Activated naive CD8-positive, alpha-beta T cell treated with anti-CD3 and anti-CD28 coated beads for 36 hours (primary cell): ENCODE data around the gene C19orf85. TPM values are rescaled to one million over a fixed set of nuclear protein-coding genes. Genes with fewer than 3 reads are reported as not detected.

ENCODE experiments used
- DNase-seq: peaks from one replicate; pipeline ENCODE4 v3.0.0; 2021
- H3K27ac Mint-ChIP-seq: one replicate; pipeline ENCODE4 v1.8.0; 2022; ENCODE audit warnings: mild to moderate bottlenecking, moderate library complexity, mixed read lengths
- H3K27me3 Mint-ChIP-seq: one replicate; pipeline ENCODE4 v1.8.0; 2022; ENCODE audit warnings: mild to moderate bottlenecking, mixed read lengths
- H3K36me3 Mint-ChIP-seq: one replicate; pipeline ENCODE4 v1.8.0; 2021; ENCODE audit warnings: mild to moderate bottlenecking, mixed read lengths
- H3K4me1 Mint-ChIP-seq: one replicate; pipeline ENCODE4 v1.8.0; 2021; ENCODE audit warnings: mixed read lengths
- H3K4me3 Mint-ChIP-seq: one replicate; pipeline ENCODE4 v1.8.0; 2022; ENCODE audit warnings: mild to moderate bottlenecking, moderate library complexity, mixed read lengths
- H3K9me3 Mint-ChIP-seq: one replicate; pipeline ENCODE4 v1.8.0; 2022; ENCODE audit warnings: mixed read lengths
- total RNA-seq, 2 experiments: library from RNA; stranded (reverse); gene quantifications; one replicate each; pipeline ENCODE4 v1.2.3, GENCODE V29; 2021

Gene C19orf85
- total RNA-seq, 2 experiments from 2014 or later, result not detected

GRCh38 chr19:55484593-55485438, 20.3 kb upstream of the C19orf85 start, which contains the start of gene NAT14:
NAT14 (plus strand) TSS chr19:55485188; CDS start chr19:55485709, 521 bp downstream.
- Mint-ChIP-seq H3K36me3 (no peaks in the 10 kb centered on the region), H3K27me3 (no peaks in the 10 kb centered on the region), H3K4me3 (peak within 1 kb of the TSS; percentile 84), H3K4me1 (peaks cover 21% of the 10 kb centered on the region), H3K27ac (peak within 1 kb of the TSS; percentile 82), H3K9me3 (no peaks in the 10 kb centered on the region)
- peak; percentile 80 for DNase-seq

GRCh38 chr19:55483706-55484592, 19.4 kb upstream of the C19orf85 start:
- H3K4me1 Mint-ChIP-seq, result peaks cover 27% of the 10 kb centered on the region
- H3K27me3 Mint-ChIP-seq, result no peaks in the 10 kb centered on the region
- H3K27ac Mint-ChIP-seq, result no peak overlapping the region
- peak overlapping the region; percentile 61 for H3K4me3 Mint-ChIP-seq
- H3K9me3 Mint-ChIP-seq, result no peaks in the 10 kb centered on the region
- no peaks in the 10 kb centered on the region for H3K36me3 Mint-ChIP-seq
- no peak for DNase-seq

GRCh38 chr19:55482967-55483705, 18.6 kb upstream of the C19orf85 start:
- Mint-ChIP-seq H3K4me1 (peaks cover 34% of the 10 kb centered on the region), H3K27me3 (no peaks in the 10 kb centered on the region), H3K36me3 (peaks cover 2% of the 10 kb centered on the region), H3K4me3 (no peak overlapping the region), H3K27ac (no peak overlapping the region), H3K9me3 (no peaks in the 10 kb centered on the region)
- DNase-seq, result no peak

- no peak for DNase-seq
- Mint-ChIP-seq H3K4me3 (no peak overlapping the region), H3K4me1 (peaks cover 35% of the 10 kb centered on the region)
These were observed 17.8 kb upstream of the C19orf85 start for GRCh38 chr19:55482156-55482961.

GRCh38 chr19:55481794-55482155, 17.2 kb upstream of the C19orf85 start:
- H3K36me3 Mint-ChIP-seq, result peaks cover 2% of the 10 kb centered on the region
- DNase-seq, result no peak
- no peaks in the 10 kb centered on the region for H3K9me3 Mint-ChIP-seq
- H3K27ac Mint-ChIP-seq, result no peak overlapping the region
- no peak overlapping the region for H3K4me3 Mint-ChIP-seq
- H3K27me3 Mint-ChIP-seq, result no peaks in the 10 kb centered on the region
- H3K4me1 Mint-ChIP-seq, result peaks cover 31% of the 10 kb centered on the region

More at GRCh38 chr19:55482156-55482961, 17.8 kb upstream of the C19orf85 start:
- H3K27ac Mint-ChIP-seq, result no peak overlapping the region
- peaks cover 2% of the 10 kb centered on the region for H3K36me3 Mint-ChIP-seq
- H3K9me3 Mint-ChIP-seq, result no peaks in the 10 kb centered on the region
- no peaks in the 10 kb centered on the region for H3K27me3 Mint-ChIP-seq

GRCh38 chr19:55481148-55481793, 16.7 kb upstream of the C19orf85 start:
- H3K27me3 Mint-ChIP-seq, result no peaks in the 10 kb centered on the region
- no peaks in the 10 kb centered on the region for H3K9me3 Mint-ChIP-seq
- peaks cover 2% of the 10 kb centered on the region for H3K36me3 Mint-ChIP-seq
- DNase-seq, result no peak
- H3K27ac Mint-ChIP-seq, result no peak overlapping the region
- no peak overlapping the region for H3K4me3 Mint-ChIP-seq
- H3K4me1 Mint-ChIP-seq, result peaks cover 31% of the 10 kb centered on the region

GRCh38 chr19:55479451-55480230, 15.1 kb upstream of the C19orf85 start:
- H3K27me3 Mint-ChIP-seq, result no peaks in the 10 kb centered on the region
- H3K4me3 Mint-ChIP-seq, result no peak overlapping the region
- H3K36me3 Mint-ChIP-seq, result peaks cover 2% of the 10 kb centered on the region
- no peak for DNase-seq
- no peaks in the 10 kb centered on the region for H3K9me3 Mint-ChIP-seq
- H3K4me1 Mint-ChIP-seq, result peaks cover 33% of the 10 kb centered on the region
- no peak overlapping the region for H3K27ac Mint-ChIP-seq

GRCh38 chr19:55479045-55479444, 14.5 kb upstream of the C19orf85 start:
- no peaks in the 10 kb centered on the region for H3K27me3 Mint-ChIP-seq
- no peak overlapping the region for H3K27ac Mint-ChIP-seq
- no peaks in the 10 kb centered on the region for H3K9me3 Mint-ChIP-seq
- peaks cover 33% of the 10 kb centered on the region for H3K4me1 Mint-ChIP-seq
- peaks cover 2% of the 10 kb centered on the region for H3K36me3 Mint-ChIP-seq
- H3K4me3 Mint-ChIP-seq, result no peak overlapping the region
- DNase-seq, result no peak

- DNase-seq, result no peak
- Mint-ChIP-seq H3K9me3 (no peaks in the 10 kb centered on the region), H3K4me1 (peaks cover 33% of the 10 kb centered on the region), H3K27ac (no peak overlapping the region), H3K4me3 (peak overlapping the region; percentile 89), H3K27me3 (no peaks in the 10 kb centered on the region), H3K36me3 (peaks cover 2% of the 10 kb centered on the region)
These were observed 13.8 kb upstream of the C19orf85 start for GRCh38 chr19:55478364-55478763.

- H3K27me3 Mint-ChIP-seq, result no peaks in the 10 kb centered on the region
These were observed 13.4 kb upstream of the C19orf85 start for GRCh38 chr19:55477905-55478304.

GRCh38 chr19:55476100-55476775, 11.7 kb upstream of the C19orf85 start, which contains the start of gene ZNF628:
ZNF628 (plus strand) TSS chr19:55476617; CDS start chr19:55479911, 3,294 bp downstream.
- no peaks in the 10 kb centered on the region for H3K27me3 Mint-ChIP-seq
- H3K36me3 Mint-ChIP-seq, result peaks cover 2% of the 10 kb centered on the region
- peaks cover 33% of the 10 kb centered on the region for H3K4me1 Mint-ChIP-seq
- H3K9me3 Mint-ChIP-seq, result no peaks in the 10 kb centered on the region
- H3K4me3 Mint-ChIP-seq, result peak within 1 kb of the TSS; percentile 89
- H3K27ac Mint-ChIP-seq, result peak within 1 kb of the TSS; percentile 93
- peak; percentile 98 for DNase-seq

More at GRCh38 chr19:55477905-55478304, 13.4 kb upstream of the C19orf85 start:
- Mint-ChIP-seq H3K4me1 (peaks cover 33% of the 10 kb centered on the region), H3K27ac (no peak overlapping the region), H3K36me3 (peaks cover 2% of the 10 kb centered on the region), H3K4me3 (peak overlapping the region; percentile 89), H3K9me3 (no peaks in the 10 kb centered on the region)
- DNase-seq, result no peak
